ENCODE results near the gene ANKMY1. TPM values are rescaled to one million over a fixed set of nuclear protein-coding genes. Genes with fewer than 3 reads are reported as not detected.

ANKMY1 gene
- total and polyA plus RNA-seq, 2 of the 13 experiments (the other 11 are each of a cell fraction or from before 2014, with no cell fraction given) = 11.7 to 18.8 TPM

- TF ChIP-seq GABPA (IDR thresholded peaks at IDR 0.05; ENCODE audit: low read depth, low read length) (no peak), GABPA (CRISPR knock-in tag; IDR thresholded peaks at IDR 0.05; ENCODE audit: low read depth) (peak; percentile 72), STAG1 (CRISPR knock-in tag; IDR thresholded peaks at IDR 0.05) (no peak), ELF4 (CRISPR knock-in tag; IDR thresholded peaks at IDR 0.05; ENCODE audit: borderline replicate concordance) (no peak), PHF5A (CRISPR knock-in tag; IDR thresholded peaks at IDR 0.05; ENCODE audit: low read depth, unreplicated experiment) (no peak), DMAP1 (CRISPR knock-in tag; IDR thresholded peaks at IDR 0.05) (peak; percentile 77), SNRNP70 (IDR thresholded peaks at IDR 0.05; ENCODE audit: low read depth, low read length) (no peak), USF2 (IDR thresholded peaks at IDR 0.05; ENCODE audit: low read depth, low read length) (no peak), USF2 (CRISPR knock-in tag; IDR thresholded peaks at IDR 0.05; ENCODE audit: borderline replicate concordance) (no peak), ZNF256 (CRISPR knock-in tag; conservative IDR thresholded peaks at IDR 0.05) (no peak), MYPOP (CRISPR knock-in tag; IDR thresholded peaks at IDR 0.05) (no peak; the same call in 1 of the 2 replicates), HOXA3 (CRISPR knock-in tag; IDR thresholded peaks at IDR 0.05) (no peak; the same call in none of the 2 replicates), POLR2AphosphoS5 (IDR thresholded peaks at IDR 0.05; ENCODE audit: low read depth, low read length) (peak; percentile 96), RBM39 (IDR thresholded peaks at IDR 0.05; ENCODE audit: low read depth, low read length, poor library complexity, severe bottlenecking) (peak; percentile 19), ZNF546 (CRISPR knock-in tag; conservative IDR thresholded peaks at IDR 0.05) (peak; percentile 48; the same call in 1 of the 2 replicates), ZNF619 (CRISPR knock-in tag; IDR thresholded peaks at IDR 0.05) (no peak), ZNF441 (CRISPR knock-in tag; IDR thresholded peaks at IDR 0.05; ENCODE audit: borderline replicate concordance) (no peak), ZMYM4 (CRISPR knock-in tag; IDR thresholded peaks at IDR 0.05) (peak; percentile 26; the same call in 1 of the 2 replicates), DPF2 (CRISPR knock-in tag; IDR thresholded peaks at IDR 0.05; ENCODE audit: borderline replicate concordance, low read depth) (no peak; the same call in 1 of the 2 replicates), MED1 (CRISPR knock-in tag; IDR thresholded peaks at IDR 0.05) (peak; percentile 73), CREB1 (IDR thresholded peaks at IDR 0.05) (peak; percentile 71), CREB1 (CRISPR knock-in tag; IDR thresholded peaks at IDR 0.05) (no peak), JDP2 (CRISPR knock-in tag; IDR thresholded peaks at IDR 0.05; ENCODE audit: borderline replicate concordance) (no peak), NKX3-1 (CRISPR knock-in tag; IDR thresholded peaks at IDR 0.05) (no peak), ZNF598 (CRISPR knock-in tag; IDR thresholded peaks at IDR 0.05; ENCODE audit: borderline replicate concordance) (no peak), SALL1 (CRISPR knock-in tag; IDR thresholded peaks at IDR 0.05) (peak; percentile 72), ATF7 (IDR thresholded peaks at IDR 0.05) (no peak; the same call in 1 of the 2 replicates), ATF7 (CRISPR knock-in tag; IDR thresholded peaks at IDR 0.05) (0 out of 2 replicates have a peak, but pooled peaks have one; percentile 53), CCDC6 (CRISPR knock-in tag; IDR thresholded peaks at IDR 0.05) (peak; percentile 79), ZNF234 (CRISPR knock-in tag; conservative IDR thresholded peaks at IDR 0.05) (no peak), NR2F1 (CRISPR knock-in tag; IDR thresholded peaks at IDR 0.05) (peak in 1 of 2 experiments; percentile 24; a peak in 1 of 4 replicates)
These were observed 47.3 kb upstream of the ANKMY1 start (continued) for GRCh38 chr2:240604939-240605716.

Measured in HepG2 (cell line).